Vagina (tissue), 2 donors: ENCODE data around the gene CLNS1A.

Experiments used
- POLR2A ChIP-seq, 2 donors: fragments of 450-650 bp; IDR thresholded peaks; one replicate each; pipeline ENCODE4 v1.6.1; 2017; ENCODE audit warnings: antibody characterized with exemption in 2 of 2, mild to moderate bottlenecking in 2 of 2, moderate library complexity in 2 of 2
- POLR2AphosphoS5 ChIP-seq, 2 donors: sonication (generic); formaldehyde crosslinking; IDR thresholded peaks; one replicate each; pipeline ENCODE4 v1.9.0; 2017; ENCODE audit warnings: antibody characterized with exemption in 2 of 2, mild to moderate bottlenecking in 2 of 2, low read depth in 1 of 2; ENCODE audit not compliant: insufficient read depth in 1 of 2
- TF ChIP-seq, protein P1 (sequence below), 3 experiments: fragments of 450-650 bp in 2 of 3; fragments of 200-600 bp in 1 of 3; sonication (generic) in 1 of 3; IDR thresholded peaks; one replicate each; pipeline ENCODE4 v1.5.1; 2017 to 2019; ENCODE audit warnings: antibody characterized with exemption in 3 of 3, mild to moderate bottlenecking in 2 of 3, moderate library complexity in 2 of 3

DNA sequence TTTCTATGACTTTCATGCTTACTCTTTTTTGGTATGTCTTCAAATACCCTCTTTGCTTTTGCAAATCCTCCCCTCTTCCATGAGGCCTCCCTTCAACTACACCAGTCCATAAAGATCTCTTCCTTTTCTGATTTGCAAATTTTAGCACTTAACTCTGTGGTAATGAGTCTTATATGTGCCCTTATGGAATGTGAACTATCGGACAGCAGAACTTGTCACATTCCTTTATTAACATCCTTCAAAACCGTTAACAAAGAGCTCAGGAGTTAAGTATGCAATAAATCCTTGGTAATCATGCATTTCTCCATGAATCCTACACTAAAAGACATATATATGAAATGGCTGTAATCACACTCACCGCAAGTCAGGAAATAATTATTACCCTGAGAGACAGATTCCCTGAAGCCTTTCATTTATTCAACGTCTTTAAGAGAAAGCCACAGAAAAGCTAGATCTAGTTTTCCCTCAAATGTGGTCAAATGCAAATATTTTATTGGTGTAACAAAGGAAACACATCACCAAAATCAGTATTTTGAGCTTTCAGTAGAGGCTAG lies 7.4 kb downstream of the CLNS1A start:
- TF ChIP-seq, protein P1, sequence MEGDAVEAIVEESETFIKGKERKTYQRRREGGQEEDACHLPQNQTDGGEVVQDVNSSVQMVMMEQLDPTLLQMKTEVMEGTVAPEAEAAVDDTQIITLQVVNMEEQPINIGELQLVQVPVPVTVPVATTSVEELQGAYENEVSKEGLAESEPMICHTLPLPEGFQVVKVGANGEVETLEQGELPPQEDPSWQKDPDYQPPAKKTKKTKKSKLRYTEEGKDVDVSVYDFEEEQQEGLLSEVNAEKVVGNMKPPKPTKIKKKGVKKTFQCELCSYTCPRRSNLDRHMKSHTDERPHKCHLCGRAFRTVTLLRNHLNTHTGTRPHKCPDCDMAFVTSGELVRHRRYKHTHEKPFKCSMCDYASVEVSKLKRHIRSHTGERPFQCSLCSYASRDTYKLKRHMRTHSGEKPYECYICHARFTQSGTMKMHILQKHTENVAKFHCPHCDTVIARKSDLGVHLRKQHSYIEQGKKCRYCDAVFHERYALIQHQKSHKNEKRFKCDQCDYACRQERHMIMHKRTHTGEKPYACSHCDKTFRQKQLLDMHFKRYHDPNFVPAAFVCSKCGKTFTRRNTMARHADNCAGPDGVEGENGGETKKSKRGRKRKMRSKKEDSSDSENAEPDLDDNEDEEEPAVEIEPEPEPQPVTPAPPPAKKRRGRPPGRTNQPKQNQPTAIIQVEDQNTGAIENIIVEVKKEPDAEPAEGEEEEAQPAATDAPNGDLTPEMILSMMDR (IDR thresholded peaks at IDR 0.05), result no peak
- TF ChIP-seq POLR2AphosphoS5 (IDR thresholded peaks at IDR 0.05; ENCODE audit: insufficient read depth in 1 of 2, low read depth in 1 of 2) (no peak), POLR2A (IDR thresholded peaks at IDR 0.05) (no peak)
